Adipocyte (in vitro differentiated cells): Measurements from ENCODE around the gene HOXA4.
A peak's percentile ranks its signal among the peaks of the same experiment; 100 is the strongest.

Experiments
- DNase-seq: peaks from one replicate; pipeline ENCODE4 v3.0.0-alpha.2; 2015; ENCODE audit warnings: low read depth
- H3K27me3 ChIP-seq: replicated peaks from 2 replicates; pipeline ENCODE4 v1.7.0; 2013; ENCODE audit warnings: mild to moderate bottlenecking, low read length, moderate library complexity; ENCODE audit not compliant: control insufficient read depth, insufficient read depth
- H3K36me3 ChIP-seq: 2 replicates; pipeline ENCODE4 v1.7.0; 2013; ENCODE audit warnings: low read length, mild to moderate bottlenecking, moderate library complexity; ENCODE audit not compliant: control insufficient read depth, insufficient read depth, severe bottlenecking
- H3K4me1 ChIP-seq: 2 replicates; pipeline ENCODE4 v1.7.0; 2013; ENCODE audit warnings: mild to moderate bottlenecking, low read length, moderate library complexity; ENCODE audit not compliant: control insufficient read depth, insufficient read depth
- H3K4me3 ChIP-seq: 2 replicates; pipeline ENCODE4 v1.7.0; 2013; ENCODE audit warnings: mild to moderate bottlenecking, low read length, moderate library complexity
- H3K9ac ChIP-seq: 2 replicates; pipeline ENCODE4 v1.7.0; 2013; ENCODE audit warnings: mild to moderate bottlenecking, low read length, moderate library complexity
- H3K9me3 ChIP-seq: 2 replicates; pipeline ENCODE4 v1.7.0; 2013; ENCODE audit warnings: mild to moderate bottlenecking, low read length, moderate library complexity; ENCODE audit not compliant: control insufficient read depth

HOXA4 gene

DNA sequence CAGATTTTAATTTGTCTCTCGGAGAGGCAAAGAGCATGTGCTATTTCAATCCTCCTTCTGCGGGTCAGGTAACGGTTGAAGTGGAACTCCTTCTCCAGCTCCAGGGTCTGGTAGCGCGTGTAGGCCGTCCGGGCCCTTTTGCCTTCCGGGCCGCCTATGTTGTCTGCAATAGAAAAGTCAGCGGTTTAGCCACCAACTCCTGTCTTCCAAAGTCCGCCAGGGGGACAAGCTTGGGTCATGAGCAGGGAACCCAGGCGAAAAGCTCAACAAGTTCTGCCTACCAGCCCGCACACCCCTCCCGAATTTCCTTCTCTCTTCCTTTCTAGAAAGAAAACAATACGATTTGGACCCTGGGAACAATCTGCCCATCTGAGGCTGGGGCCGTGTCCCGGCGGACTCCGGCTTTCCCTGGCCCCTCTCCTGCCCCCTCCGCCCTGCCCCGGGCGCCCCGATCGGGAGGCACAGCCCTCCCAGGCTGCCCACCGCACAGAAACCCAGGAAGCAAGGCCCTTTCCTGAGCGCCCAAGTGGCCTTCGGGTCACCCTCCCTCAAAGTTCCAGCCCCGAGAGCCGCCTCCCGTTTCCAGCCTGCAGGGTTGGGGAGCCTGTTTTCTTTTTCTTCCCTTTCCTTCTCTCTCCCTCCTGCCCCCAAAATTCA lies 11.5 kb upstream of the HOXA4 start:
- no peak for DNase-seq
- H3K9me3 ChIP-seq, result no peaks in the 10 kb centered on the region
- no peaks in the 10 kb centered on the region for H3K27me3 ChIP-seq
- H3K36me3 ChIP-seq, result peaks cover 25% of the 10 kb centered on the region
- H3K9ac ChIP-seq, result peak overlapping the region; percentile 88
- peaks cover 57% of the 10 kb centered on the region for H3K4me1 ChIP-seq
- H3K4me3 ChIP-seq, result peak overlapping the region; percentile 82

DNA sequence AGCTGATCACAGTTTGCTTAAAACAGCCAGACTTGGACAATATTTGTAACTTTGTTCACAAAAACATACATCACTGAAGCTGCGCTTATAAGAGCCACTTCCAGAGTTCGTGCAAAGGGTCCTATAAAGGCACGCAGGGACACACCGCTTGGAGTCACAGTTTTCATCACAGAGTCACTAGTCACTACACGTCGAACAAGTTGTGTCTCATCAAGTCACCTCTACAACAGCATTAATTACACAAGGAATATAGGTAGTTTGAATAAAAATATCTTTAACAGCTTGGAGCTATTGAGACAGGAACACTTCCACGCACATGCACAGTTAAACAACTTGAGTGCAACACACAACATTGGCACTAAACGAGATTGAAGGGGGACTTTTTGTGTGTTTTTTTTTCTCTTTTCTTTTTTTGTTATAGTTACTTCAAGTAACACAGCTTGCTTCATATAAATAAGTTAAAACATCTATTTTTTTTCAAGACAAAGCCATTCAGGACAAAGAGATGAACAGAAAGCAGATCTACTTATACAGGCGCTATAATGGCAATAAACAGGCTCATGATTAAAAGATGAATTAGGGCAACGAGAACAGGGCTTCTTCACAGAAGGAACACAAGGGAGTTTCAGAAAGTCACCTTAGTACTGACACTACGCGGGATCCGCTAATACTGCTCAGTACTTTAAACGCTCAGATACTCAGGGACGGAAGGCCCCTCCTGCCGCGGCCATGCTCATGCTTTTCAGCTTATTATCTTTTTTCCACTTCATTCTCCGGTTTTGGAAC lies 10.8 kb upstream of the HOXA4 start:
- Histone ChIP-seq H3K4me3 (peak overlapping the region; percentile 82), H3K9me3 (no peaks in the 10 kb centered on the region), H3K4me1 (peaks cover 57% of the 10 kb centered on the region), H3K36me3 (peaks cover 25% of the 10 kb centered on the region), H3K9ac (peak overlapping the region; percentile 88), H3K27me3 (no peaks in the 10 kb centered on the region)
- DNase-seq, result no peak

DNA sequence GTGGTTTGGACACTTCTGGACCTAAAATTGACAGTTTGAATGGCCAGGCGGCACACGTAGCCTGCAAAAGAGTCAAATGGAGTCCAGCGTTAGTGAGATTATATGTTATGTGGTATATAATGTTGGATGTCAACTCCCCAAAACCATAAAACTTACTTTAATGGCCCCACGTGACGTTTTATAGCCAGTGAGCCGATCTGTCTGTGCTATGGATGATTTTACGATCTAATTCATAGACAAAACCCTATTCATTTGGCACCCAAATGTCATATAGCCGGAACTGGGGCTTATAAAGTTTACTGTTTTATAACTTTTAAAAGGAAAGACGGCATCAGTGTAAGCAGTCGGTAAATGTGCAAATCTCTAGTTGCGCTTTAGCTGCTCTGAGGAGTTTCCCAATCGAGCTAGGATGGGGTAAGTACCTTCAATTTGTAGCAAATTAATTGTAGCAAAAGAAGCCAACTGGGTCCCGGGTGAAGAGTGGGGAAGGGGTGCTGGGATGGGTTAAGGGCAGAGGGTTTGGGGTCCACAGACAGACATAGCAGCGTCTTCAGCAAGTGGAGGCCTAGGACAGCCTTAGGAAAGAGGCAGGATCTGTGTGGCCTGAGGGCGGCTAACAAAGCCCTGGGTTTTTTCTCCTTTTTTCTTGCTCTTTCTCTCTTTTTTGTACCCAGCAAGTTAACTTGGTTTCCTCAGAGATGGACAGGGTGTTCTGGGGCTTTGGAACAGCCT lies 9.7 kb upstream of the HOXA4 start:
- Histone ChIP-seq H3K4me1 (peaks cover 61% of the 10 kb centered on the region), H3K9ac (peak overlapping the region; percentile 88), H3K4me3 (peak overlapping the region; percentile 82), H3K27me3 (no peaks in the 10 kb centered on the region), H3K36me3 (peaks cover 22% of the 10 kb centered on the region), H3K9me3 (no peaks in the 10 kb centered on the region)
- DNase-seq, result no peak

DNA sequence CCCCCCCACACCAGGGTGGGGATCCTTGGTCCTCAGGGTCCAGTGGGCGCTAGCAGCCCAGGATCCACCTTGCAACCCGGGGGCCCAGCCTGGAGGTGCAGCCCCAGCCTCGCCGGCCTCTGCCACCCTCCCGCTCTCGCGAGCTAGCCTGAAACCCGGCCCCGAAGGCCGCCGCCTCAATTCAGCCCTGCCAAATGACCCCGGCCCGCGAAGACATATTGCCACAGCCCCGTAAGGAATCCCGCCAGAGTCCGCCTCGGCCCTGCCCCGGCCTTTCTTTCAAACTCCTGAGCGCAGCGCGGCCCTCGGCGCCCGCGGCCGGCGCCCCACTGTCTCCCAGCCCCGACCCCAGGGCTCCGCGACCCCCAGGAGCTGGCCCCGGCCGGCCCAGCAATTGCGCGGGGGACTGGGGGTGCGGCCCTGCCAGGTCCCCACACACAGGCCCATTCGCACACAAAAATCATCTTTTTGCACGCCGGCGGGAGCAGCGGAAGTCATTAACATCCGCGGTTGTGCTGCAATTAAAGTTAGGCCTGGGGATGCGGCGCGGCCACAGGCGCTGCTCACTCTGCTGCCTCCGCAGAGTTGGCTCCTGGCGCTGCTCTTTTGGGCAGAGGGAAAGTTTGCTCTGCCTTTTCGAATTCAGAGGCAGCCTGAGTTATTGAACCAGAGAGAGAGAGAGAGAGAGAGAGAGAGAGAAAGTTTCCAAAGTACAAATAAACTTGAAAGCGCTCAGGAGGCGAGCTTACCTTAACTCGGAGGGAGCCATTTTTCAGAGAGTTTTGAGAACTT lies 9.0 kb upstream of the HOXA4 start:
- Histone ChIP-seq H3K9me3 (no peaks in the 10 kb centered on the region), H3K4me1 (peaks cover 69% of the 10 kb centered on the region), H3K4me3 (peak overlapping the region; percentile 82), H3K9ac (peak overlapping the region; percentile 88), H3K27me3 (no peaks in the 10 kb centered on the region), H3K36me3 (peaks cover 17% of the 10 kb centered on the region)
- DNase-seq, result no peak

DNA sequence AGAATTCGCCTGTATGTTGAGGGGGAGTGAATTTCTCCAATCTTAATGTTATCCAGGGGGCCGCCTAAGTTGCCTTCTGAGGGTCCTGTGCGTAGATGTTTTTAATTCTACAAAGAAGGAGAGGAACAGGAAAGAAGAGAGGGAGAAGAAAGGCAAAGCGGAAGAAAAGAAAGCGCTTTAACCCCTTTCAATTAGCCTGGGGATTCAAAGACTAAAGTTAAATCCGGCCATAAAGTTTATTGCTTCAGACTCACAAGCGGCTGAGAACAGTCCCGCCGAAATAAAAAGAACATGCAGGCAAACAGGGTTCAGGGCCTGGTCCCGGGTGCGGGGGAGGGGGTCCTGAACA lies 8.4 kb upstream of the HOXA4 start:
- peak overlapping the region; percentile 82 for H3K4me3 ChIP-seq
- H3K27me3 ChIP-seq, result no peaks in the 10 kb centered on the region
- DNase-seq, result no peak

DNA sequence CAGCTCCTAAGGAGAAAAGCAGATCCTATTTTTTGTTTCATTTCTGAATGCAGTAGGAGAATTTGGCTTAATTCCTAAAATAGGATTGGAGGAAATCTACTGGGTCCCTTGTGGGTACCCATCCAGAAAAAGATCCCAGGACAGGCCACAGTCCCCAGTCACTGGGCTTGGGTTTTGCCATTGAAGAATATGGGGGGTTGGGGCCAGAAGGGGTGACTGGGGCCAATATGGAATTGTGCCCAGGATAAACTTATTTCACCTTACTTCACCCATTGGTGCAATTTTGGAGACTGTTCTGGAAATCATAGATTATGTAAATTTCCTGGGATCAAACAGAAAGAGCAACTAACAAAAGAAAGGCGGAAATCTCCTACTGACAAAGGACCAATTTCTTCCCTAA lies 7.9 kb upstream of the HOXA4 start:
- no peaks in the 10 kb centered on the region for H3K27me3 ChIP-seq
- H3K36me3 ChIP-seq, result peaks cover 9% of the 10 kb centered on the region
- peaks cover 74% of the 10 kb centered on the region for H3K4me1 ChIP-seq
- no peaks in the 10 kb centered on the region for H3K9me3 ChIP-seq
- H3K4me3 ChIP-seq, result peak overlapping the region; percentile 82
- H3K9ac ChIP-seq, result peak overlapping the region; percentile 88
- no peak for DNase-seq

More for the DNA sequence above, 8.4 kb upstream of the HOXA4 start:
- Histone ChIP-seq H3K9ac (peak overlapping the region; percentile 88), H3K4me1 (peaks cover 70% of the 10 kb centered on the region), H3K9me3 (no peaks in the 10 kb centered on the region), H3K36me3 (peaks cover 12% of the 10 kb centered on the region)

DNA sequence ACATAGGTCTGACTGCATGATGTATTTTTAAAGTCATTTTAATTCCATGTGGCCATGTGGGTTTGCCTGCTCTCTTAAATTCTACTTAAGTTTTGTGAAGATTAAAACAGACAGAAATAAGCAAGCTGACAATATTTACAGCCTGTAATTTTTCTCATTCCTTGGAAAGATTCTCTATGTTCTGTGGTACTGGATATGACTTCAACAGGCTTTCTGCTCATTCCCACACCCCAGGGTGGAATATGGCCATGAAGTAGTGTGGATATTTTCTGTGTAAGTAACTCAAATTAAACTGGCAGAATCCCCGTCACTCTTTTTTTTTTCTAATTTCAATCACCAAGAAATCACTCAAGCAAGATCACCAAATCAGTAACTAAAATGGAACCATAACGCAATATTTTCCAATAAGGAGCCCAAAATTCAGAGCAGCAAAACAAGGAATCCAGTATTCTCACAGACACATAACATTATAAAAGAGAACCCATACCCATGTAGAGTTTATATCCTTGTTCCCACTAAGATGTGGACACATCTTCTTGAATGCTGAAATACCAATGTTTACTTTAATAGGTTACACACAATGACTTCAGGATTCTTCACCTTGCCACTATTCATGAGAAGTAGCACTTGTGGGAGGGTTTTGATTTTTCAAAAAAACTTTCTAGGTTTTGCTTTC lies 7.2 kb upstream of the HOXA4 start:
- Histone ChIP-seq H3K4me1 (peaks cover 77% of the 10 kb centered on the region), H3K9me3 (no peaks in the 10 kb centered on the region), H3K9ac (peak overlapping the region; percentile 88), H3K27me3 (no peaks in the 10 kb centered on the region), H3K36me3 (peaks cover 9% of the 10 kb centered on the region), H3K4me3 (peak overlapping the region; percentile 82)
- DNase-seq, result no peak

DNA sequence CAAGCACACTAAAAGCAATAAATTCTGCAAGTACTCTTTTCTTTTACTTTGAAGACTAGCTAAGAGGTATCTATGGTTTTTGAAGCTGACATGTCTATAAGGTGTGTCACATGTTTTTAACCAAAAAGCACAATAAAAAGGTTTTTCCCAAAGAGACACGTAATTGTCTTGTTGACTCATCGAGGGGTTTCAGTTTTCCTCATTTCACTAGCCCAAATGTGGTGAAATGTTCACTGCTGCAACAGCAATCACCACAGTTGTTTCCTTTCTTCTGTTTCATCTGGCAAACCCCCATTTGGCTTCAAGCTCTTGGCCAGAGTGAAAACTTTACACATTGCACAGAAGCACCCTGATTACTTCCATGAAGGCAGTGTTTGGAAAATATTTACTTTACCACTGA lies 3.8 kb upstream of the HOXA4 start:
- Histone ChIP-seq H3K4me3 (no peak overlapping the region), H3K4me1 (peaks cover 80% of the 10 kb centered on the region)

DNA sequence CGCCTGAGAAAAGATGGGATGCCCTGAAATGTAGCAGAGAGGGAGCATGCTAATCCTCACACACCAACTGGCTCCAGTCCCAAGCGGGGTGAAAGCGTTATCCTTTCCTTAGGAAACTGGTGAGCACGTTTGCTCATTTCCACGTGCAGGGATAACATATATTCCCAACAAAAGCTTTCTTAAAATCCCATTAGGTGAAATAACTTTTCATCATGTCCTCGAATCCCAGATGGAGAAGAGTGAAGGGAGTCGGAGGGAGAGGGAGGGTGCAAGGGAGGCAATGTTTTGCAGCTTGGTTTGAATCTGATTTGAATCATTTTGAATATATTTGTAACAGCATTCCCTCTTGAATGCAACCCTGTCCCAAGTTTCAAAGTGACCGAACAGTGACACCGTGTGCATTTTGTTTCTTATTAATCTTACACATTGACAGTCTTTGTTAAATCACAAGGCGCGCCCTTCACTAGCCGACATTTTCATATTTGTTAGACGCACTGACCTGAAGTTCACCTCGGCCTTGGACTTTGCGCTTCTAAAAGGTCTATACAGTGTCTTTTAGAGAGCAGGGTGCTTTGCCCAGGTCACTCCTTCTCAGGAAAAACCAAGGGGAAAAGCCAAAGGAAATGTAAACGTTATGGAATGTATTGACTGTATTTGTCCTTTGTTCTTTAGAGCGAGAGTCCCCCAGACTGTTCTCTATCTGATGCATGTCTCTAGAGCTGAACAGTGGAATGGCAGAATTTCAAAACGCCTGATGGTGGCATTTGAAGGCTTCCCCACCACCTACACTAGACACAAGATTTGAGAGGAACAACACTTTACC lies 3.1 kb upstream of the HOXA4 start:
- Histone ChIP-seq H3K27me3 (no peaks in the 10 kb centered on the region), H3K36me3 (peaks cover 8% of the 10 kb centered on the region), H3K4me1 (peaks cover 78% of the 10 kb centered on the region), H3K9me3 (no peaks in the 10 kb centered on the region), H3K9ac (peak overlapping the region; percentile 1), H3K4me3 (no peak overlapping the region)
- no peak for DNase-seq

More for the DNA sequence above, 3.8 kb upstream of the HOXA4 start:
- DNase-seq, result no peak
- peaks cover under 1% of the 10 kb centered on the region for H3K36me3 ChIP-seq
- peak overlapping the region; percentile 1 for H3K9ac ChIP-seq
- H3K9me3 ChIP-seq, result no peaks in the 10 kb centered on the region
- no peaks in the 10 kb centered on the region for H3K27me3 ChIP-seq

DNA sequence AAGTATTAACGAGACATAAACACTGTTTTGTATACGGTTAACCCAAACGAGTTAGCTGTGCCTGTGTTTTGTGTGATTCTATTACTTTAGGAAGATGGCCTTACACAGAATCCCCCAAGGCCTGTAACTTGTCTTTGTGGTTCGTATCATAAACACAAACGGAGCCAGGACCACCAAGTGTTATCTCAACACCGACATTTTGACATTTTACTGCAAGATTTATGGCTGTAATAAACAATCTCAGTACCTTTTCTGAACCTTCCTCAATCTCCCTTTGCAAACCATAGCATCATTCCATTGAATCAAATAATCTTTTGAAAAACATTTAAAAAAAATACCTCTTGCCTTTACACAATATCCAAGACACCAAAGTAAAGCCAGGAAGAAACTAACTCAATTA lies 2.4 kb upstream of the HOXA4 start:
- H3K9me3 ChIP-seq, result no peaks in the 10 kb centered on the region
- H3K27me3 ChIP-seq, result no peaks in the 10 kb centered on the region
- H3K9ac ChIP-seq, result no peak overlapping the region
- peaks cover 78% of the 10 kb centered on the region for H3K4me1 ChIP-seq
- no peak for DNase-seq
- no peak overlapping the region for H3K4me3 ChIP-seq
- peaks cover 8% of the 10 kb centered on the region for H3K36me3 ChIP-seq
